Common myeloid progenitor, CD34-positive (primary cell): ENCODE data around the gene COMMD4.
"Not testable (repeated sequence)": the region's sequence is repeated elsewhere in the genome, so short reads cannot be mapped to it uniquely, and the experiment has no call there.

Experiments
- CTCF ChIA-PET: fragments of 350-600 bp; sonication (Branson Sonifier 250); formaldehyde crosslinking; loops from one replicate; lab custom pipeline; 2021; ENCODE audit warnings: antibody characterized with exemption; lab: Charles Lee
- POLR2A ChIA-PET: fragments of 350-600 bp; sonication (Branson Sonifier 250); formaldehyde crosslinking; loops from one replicate; lab custom pipeline; 2021; ENCODE audit warnings: antibody characterized with exemption; lab: Charles Lee
- DNase-seq, 3 donors: peaks; one replicate each; pipeline versions ENCODE4 v3.0.0 to v3.0.0-alpha.2; 2013
- H3K27ac ChIP-seq, 2 experiments: 1 replicate in 1 of 2; 2 replicates in 1 of 2; pipeline ENCODE4 v1.7.0; 2013; ENCODE audit warnings: inconsistent platforms in 2 of 2, low read length in 2 of 2, mild to moderate bottlenecking in 2 of 2, low read depth in 1 of 2, moderate library complexity in 1 of 2; ENCODE audit not compliant: severe bottlenecking in 2 of 2, insufficient read depth in 1 of 2, poor library complexity in 1 of 2
- H3K27me3 ChIP-seq, 5 experiments: replicated peaks in 2 of 5; 1 replicate in 3 of 5; 2 replicates in 2 of 5; pipeline versions ENCODE4 v1.6.1 to v1.7.0; 2013; ENCODE audit warnings: low read length in 4 of 5, mild to moderate bottlenecking in 2 of 5, moderate library complexity in 2 of 5, inconsistent platforms in 1 of 5; ENCODE audit not compliant: insufficient read depth in 5 of 5, control insufficient read depth in 4 of 5
- H3K36me3 ChIP-seq, 4 experiments: 1 replicate in 2 of 4; 2 replicates in 2 of 4; pipeline versions ENCODE4 v1.6.1 to v1.7.0; 2013; ENCODE audit warnings: low read length in 3 of 4, control low read depth in 1 of 4, mild to moderate bottlenecking in 1 of 4; ENCODE audit not compliant: control insufficient read depth in 4 of 4, insufficient read depth in 4 of 4
- H3K4me1 ChIP-seq, 4 experiments: 1 replicate in 3 of 4; 2 replicates in 1 of 4; pipeline versions ENCODE4 v1.6.1 to v1.7.1; 2013; ENCODE audit warnings: low read length in 3 of 4, mild to moderate bottlenecking in 3 of 4, control low read depth in 1 of 4, inconsistent platforms in 1 of 4, moderate library complexity in 1 of 4; ENCODE audit not compliant: control insufficient read depth in 4 of 4, insufficient read depth in 4 of 4; ENCODE audit errors: control extremely low read depth in 1 of 4
- H3K4me3 ChIP-seq, 7 experiments: 1 replicate in 4 of 7; 2 replicates in 3 of 7; pipeline versions ENCODE4 v1.5.1 to v1.7.0; 2013; ENCODE audit warnings: mild to moderate bottlenecking in 7 of 7, low read length in 6 of 7, moderate library complexity in 6 of 7, inconsistent platforms in 2 of 7, low read depth in 2 of 7, control low read depth in 1 of 7; ENCODE audit not compliant: insufficient read depth in 4 of 7, control insufficient read depth in 1 of 7; ENCODE audit errors: extremely low read depth in 1 of 7
- H3K9me3 ChIP-seq, 5 experiments: 1 replicate in 4 of 5; 2 replicates in 1 of 5; pipeline versions ENCODE4 v1.6.1 to v1.7.1; 2013; ENCODE audit warnings: low read length in 4 of 5, mild to moderate bottlenecking in 2 of 5, inconsistent platforms in 1 of 5, low read depth in 1 of 5, moderate library complexity in 1 of 5; ENCODE audit not compliant: control insufficient read depth in 4 of 5, insufficient read depth in 2 of 5; ENCODE audit errors: control extremely low read depth in 1 of 5
- WGBS: methylation state at CpG from one replicate; pipeline ENCODE4 v1.1.5; 2013; ENCODE audit not compliant: insufficient coverage; 5-methylcytosine and 5-hydroxymethylcytosine counted together

Gene COMMD4

GRCh38 chr15:75332093-75332492, 3.8 kb upstream of the COMMD4 start:
- CTCF ChIA-PET, H3K27me3 ChIP-seq, H3K36me3 ChIP-seq, H3K27ac ChIP-seq, H3K9me3 ChIP-seq, DNase-seq, POLR2A ChIA-PET, H3K4me3 ChIP-seq: not testable (repeated sequence)
- 100% methylated on average over 5 of the region's 7 CpGs for WGBS
- H3K4me1 ChIP-seq = peaks cover 4 to 18% (median 14%) of the 10 kb centered on the region in 4 experiments

GRCh38 chr15:75333654-75334419, 2.0 kb upstream of the COMMD4 start:
- WGBS = 93% methylated on average over 3 of the region's 15 CpGs
- DNase-seq, CTCF ChIA-PET, H3K4me3 ChIP-seq, POLR2A ChIA-PET, H3K9me3 ChIP-seq, H3K27me3 ChIP-seq, H3K36me3 ChIP-seq, H3K27ac ChIP-seq: not testable (repeated sequence)
- peaks cover 4 to 18% (median 14%) of the 10 kb centered on the region in 4 experiments for H3K4me1 ChIP-seq

- Histone ChIP-seq H3K27me3 (no peaks in the 10 kb centered on the region), H3K27ac (peak overlapping the region in 1 of 2 experiments; percentile 66), H3K36me3 (peaks cover 0 to 13% (median 5%) of the 10 kb centered on the region in 4 experiments), H3K4me3 (peak overlapping the region in 6 of 7 experiments; percentile 73 to 89 (median 80)), H3K4me1 (peaks cover 4 to 18% (median 14%) of the 10 kb centered on the region in 4 experiments), H3K9me3 (no peaks in the 10 kb centered on the region)
- no peak for DNase-seq
- WGBS = 0% methylated on average over 2 of the region's 3 CpGs
- POLR2A ChIA-PET = interaction anchor here (0.7 kb wide), 1 partner anchor 32 kb away, joined by 3 read pairs; no protein-coding TSS in a partner anchor
- CTCF ChIA-PET = interaction anchor here (1.0 kb wide), 2 partner anchors 32 to 134 kb away, joined by 3 read pairs; partner anchors contain the start of gene C15orf39
These were observed 554 bp upstream of the COMMD4 start for GRCh38 chr15:75335313-75335704.

- Histone ChIP-seq H3K4me1 (peaks cover 4 to 24% (median 19%) of the 10 kb centered on the region in 4 experiments), H3K27me3 (no peaks in the 10 kb centered on the region), H3K4me3 (no peak overlapping the region), H3K27ac (no peak overlapping the region), H3K36me3 (peaks cover 0 to 22% (median 8%) of the 10 kb centered on the region in 4 experiments), H3K9me3 (no peaks in the 10 kb centered on the region)
- WGBS = 97% methylated on average over 7 of the region's 11 CpGs
- ChIA-PET POLR2A (no interaction called here), CTCF (interaction anchor here (0.6 to 1.5 kb wide), 2 partner anchors 11 to 328 kb away, joined by 3 read pairs; no protein-coding TSS in a partner anchor)
- no peak for DNase-seq
These were observed 2.9 kb downstream of the COMMD4 start for GRCh38 chr15:75338661-75339240.

GRCh38 chr15:75339531-75340240, 3.8 kb downstream of the COMMD4 start:
- Histone ChIP-seq H3K27ac (no peak overlapping the region), H3K4me1 (peaks cover 4 to 28% (median 21%) of the 10 kb centered on the region in 4 experiments), H3K36me3 (peaks cover 0 to 22% (median 8%) of the 10 kb centered on the region in 4 experiments), H3K4me3 (no peak overlapping the region), H3K9me3 (no peaks in the 10 kb centered on the region), H3K27me3 (no peaks in the 10 kb centered on the region)
- WGBS = 95% methylated on average over 13 of the region's 13 CpGs
- ChIA-PET POLR2A (interaction anchor here (0.6 kb wide), 1 partner anchor 112 kb away, joined by 3 read pairs; the partner anchor contains the start of gene SIN3A), CTCF (interaction anchor here (0.6 to 1.3 kb wide), 2 partner anchors 10 to 329 kb away, joined by 3 to 4 read pairs; no protein-coding TSS in a partner anchor)
- no peak for DNase-seq

GRCh38 chr15:75342221-75342620, 6.4 kb downstream of the COMMD4 start:
- peaks cover 0 to 7% (median 0%) of the 10 kb centered on the region in 5 experiments for H3K27me3 ChIP-seq
- no peaks in the 10 kb centered on the region for H3K9me3 ChIP-seq
- DNase-seq = no peak
- WGBS = 100% methylated on average over 6 of the region's 6 CpGs
- ChIA-PET POLR2A (no interaction called here), CTCF (no interaction called here)
- H3K36me3 ChIP-seq = peaks cover 0 to 22% (median 8%) of the 10 kb centered on the region in 4 experiments
- H3K4me3 ChIP-seq = no peak overlapping the region
- H3K27ac ChIP-seq = no peak overlapping the region
- peaks cover 7 to 16% (median 14%) of the 10 kb centered on the region in 4 experiments for H3K4me1 ChIP-seq
